ENCODE measurements around the gene SLC35E1.

Gene SLC35E1

DNA sequence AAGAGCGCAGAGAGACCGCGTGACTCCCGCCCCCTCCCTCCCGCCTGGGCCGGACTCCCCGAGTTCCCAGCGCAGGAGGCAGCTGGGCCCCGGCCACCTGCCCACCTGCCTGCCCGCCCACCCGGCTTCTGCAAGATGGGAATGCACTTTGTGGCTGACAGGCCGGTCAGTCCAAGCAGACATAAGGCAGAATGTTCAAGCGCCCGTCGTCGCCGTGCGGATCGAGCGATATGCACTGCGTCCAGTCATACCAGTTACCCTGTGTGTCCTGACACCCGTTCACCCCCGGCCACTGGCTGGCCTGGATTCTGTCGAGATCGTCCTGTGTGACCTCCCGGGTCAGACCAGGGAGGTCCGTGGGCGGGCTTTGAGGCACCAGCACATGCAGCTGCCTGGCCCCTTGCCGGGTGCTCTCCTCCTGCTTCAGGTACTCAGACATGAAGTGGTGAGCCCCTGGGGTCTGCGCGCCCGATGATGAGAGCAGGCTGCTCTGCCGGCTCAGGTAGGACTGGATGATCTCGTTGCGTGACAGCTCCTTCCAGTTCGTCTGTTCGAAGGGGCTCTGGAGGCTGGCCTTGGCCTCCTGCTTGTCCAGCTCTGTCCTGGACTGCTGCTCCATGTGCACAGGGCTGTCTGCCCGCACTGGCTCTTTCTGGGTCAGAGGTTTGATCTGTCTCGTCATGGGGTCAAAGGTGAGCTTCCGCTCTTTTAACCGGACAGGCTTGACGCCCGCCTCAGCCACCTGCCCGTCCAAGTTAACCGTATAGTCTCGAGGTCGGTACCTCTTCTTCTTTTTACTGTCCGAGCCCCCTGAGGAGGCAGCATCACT is 3.9 kb upstream of the SLC35E1 start:
- DNase-seq (ENCODE audit: insufficient read length, low spot score) (no peak), FAIRE-seq (no peak)
- TF ChIP-seq POU2F2 (IDR thresholded peaks at IDR 0.05; ENCODE audit: low read depth, low read length) (no peak), TAF1 (IDR thresholded peaks at IDR 0.05; ENCODE audit: low read depth, low read length) (no peak), POLR2A (IDR thresholded peaks at IDR 0.05; ENCODE audit: low read depth, low read length) (no peak), PAX5 (IDR thresholded peaks at IDR 0.05; ENCODE audit: insufficient read depth, low read length, severe bottlenecking) (no peak), SPI1 (IDR thresholded peaks at IDR 0.05; ENCODE audit: low read depth, low read length) (no peak), POLR2AphosphoS5 (IDR thresholded peaks at IDR 0.05; ENCODE audit: low read depth, low read length) (no peak)

DNA sequence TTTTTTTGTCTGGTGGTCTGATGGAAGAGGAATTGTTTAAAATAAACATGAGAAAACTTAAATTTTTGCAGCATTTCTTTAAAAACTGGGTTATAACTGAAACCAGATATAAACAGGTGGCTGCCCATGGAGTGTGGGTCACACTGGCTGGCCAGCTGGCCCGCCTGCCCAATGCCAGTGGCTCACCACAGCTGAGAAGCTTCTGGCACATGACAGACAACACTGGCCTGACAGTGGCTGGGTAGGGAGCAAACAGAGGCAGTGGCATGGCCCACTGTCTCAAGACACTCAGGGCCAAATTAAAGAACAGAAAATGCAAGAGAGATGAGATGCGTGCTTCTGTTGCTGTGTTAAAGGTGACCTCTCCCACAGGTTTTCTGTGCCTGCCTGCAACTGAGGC is 3.1 kb upstream of the SLC35E1 start:
- TF ChIP-seq POU2F2 (IDR thresholded peaks at IDR 0.05; ENCODE audit: low read depth, low read length) = no peak
- no peak for FAIRE-seq
- no peak for DNase-seq (ENCODE audit: insufficient read length, low spot score)

DNA sequence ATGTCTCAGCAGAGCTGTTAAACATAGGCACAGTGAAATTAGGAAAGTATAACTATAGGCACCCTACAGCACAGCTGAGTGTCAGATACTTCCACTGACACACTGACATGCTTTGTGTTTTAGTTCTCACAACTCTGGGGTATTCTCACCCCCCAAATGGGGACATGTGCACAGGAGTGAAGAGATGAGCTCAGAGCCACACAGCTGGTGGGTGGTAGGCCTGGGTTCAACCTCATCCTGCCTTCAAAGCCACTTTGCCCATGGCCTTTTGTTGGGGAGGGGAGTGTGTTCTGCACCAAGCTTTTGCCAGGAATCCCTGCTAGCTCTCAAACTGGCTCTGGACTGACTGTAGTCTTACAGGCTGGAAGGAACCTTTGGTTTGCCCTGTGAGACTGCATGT is 1.7 kb upstream of the SLC35E1 start:
- TF ChIP-seq POU2F2 (IDR thresholded peaks at IDR 0.05; ENCODE audit: low read depth, low read length) = no peak
- peak; percentile 52; the same call in 1 of the 2 replicates for TF ChIP-seq POLR2AphosphoS5 (IDR thresholded peaks at IDR 0.05; ENCODE audit: low read depth, low read length)
- no peak for FAIRE-seq
- DNase-seq (ENCODE audit: insufficient read length, low spot score) = no peak

DNA sequence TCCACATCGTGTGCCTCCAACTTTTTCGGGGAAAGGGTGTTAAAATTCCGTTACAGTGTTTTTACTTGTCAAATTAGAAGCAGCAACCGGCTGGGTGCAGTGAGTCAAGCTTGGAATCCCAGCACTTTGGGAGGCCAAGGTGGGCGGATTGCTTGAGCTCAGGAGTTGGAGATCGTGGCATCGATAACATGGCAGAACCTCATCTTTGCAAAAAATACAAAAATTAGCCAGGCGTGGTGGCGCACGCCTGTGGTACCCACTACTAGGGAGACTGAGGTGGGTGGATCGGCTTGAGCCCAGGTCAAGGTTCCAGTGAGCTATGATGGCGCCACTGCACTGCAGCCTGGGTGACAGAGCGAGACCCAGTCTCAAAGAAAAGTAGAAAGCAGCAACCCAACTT is 1.1 kb upstream of the SLC35E1 start:
- DNase-seq (ENCODE audit: insufficient read length, low spot score) (no peak), FAIRE-seq (no peak)
- TF ChIP-seq PAX5 (IDR thresholded peaks at IDR 0.05; ENCODE audit: insufficient read depth, low read length, severe bottlenecking) = no peak

DNA sequence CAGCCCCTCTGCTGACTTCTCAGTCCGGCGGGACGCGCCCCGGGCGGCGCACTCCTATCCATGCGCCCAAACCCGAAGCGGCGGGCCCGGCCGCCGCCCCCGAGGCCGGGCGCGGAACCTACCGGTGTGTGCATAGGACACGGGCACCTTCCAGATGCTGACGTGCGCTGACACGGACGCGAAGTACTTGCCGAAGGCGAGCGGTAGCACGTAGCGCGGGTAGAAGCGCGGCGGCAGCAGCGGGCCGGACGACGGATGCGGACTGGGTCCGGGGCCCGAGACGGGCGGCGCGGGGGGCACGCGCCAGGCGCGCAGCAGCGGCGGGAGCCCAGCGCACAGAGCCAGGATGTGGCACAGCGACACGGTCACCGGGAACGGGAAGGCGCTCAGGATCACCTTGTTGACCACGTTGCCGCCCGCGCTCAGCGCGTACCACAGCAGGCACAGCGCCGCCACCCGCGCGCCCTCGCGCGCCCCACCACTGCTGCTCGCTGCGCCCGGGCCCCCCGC is 338 bp downstream of the SLC35E1 start:
- TF ChIP-seq POU2F2 (IDR thresholded peaks at IDR 0.05; ENCODE audit: low read depth, low read length) (no peak), TAF1 (IDR thresholded peaks at IDR 0.05; ENCODE audit: low read depth, low read length) (no peak), POLR2A (IDR thresholded peaks at IDR 0.05; ENCODE audit: low read depth, low read length) (no peak), SPI1 (IDR thresholded peaks at IDR 0.05; ENCODE audit: low read depth, low read length) (no peak), PAX5 (IDR thresholded peaks at IDR 0.05; ENCODE audit: insufficient read depth, low read length, severe bottlenecking) (no peak), POLR2AphosphoS5 (IDR thresholded peaks at IDR 0.05; ENCODE audit: low read depth, low read length) (no peak)
- peak; percentile 58 for DNase-seq (ENCODE audit: insufficient read length, low spot score)
- FAIRE-seq = no peak

DNA sequence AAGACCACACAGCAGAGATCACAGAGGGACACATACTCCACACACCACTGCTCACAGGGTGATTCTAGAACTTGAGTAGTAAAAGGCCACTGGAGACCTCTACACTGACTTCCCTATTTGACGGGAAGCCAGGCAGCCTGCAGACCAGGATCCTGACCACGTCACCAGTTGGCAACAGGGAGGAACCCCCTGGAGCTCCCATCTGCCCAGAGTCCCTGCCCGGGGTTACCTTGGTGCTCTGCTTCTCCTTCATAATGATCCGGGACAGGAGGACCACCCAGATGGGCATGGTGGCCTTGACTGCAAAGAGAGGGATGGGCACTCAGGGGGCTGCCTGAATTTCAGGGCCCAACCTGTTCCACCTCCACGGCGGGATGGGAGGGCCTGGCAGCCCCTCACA is 932 bp downstream of the SLC35E1 start:
- DNase-seq (ENCODE audit: insufficient read length, low spot score) = no peak
- no peak for TF ChIP-seq POU2F2 (IDR thresholded peaks at IDR 0.05; ENCODE audit: low read depth, low read length)
- TF ChIP-seq SPI1 (IDR thresholded peaks at IDR 0.05; ENCODE audit: low read depth, low read length) = peak; percentile 38; the same call in 1 of the 2 replicates
- FAIRE-seq = no peak

DNA sequence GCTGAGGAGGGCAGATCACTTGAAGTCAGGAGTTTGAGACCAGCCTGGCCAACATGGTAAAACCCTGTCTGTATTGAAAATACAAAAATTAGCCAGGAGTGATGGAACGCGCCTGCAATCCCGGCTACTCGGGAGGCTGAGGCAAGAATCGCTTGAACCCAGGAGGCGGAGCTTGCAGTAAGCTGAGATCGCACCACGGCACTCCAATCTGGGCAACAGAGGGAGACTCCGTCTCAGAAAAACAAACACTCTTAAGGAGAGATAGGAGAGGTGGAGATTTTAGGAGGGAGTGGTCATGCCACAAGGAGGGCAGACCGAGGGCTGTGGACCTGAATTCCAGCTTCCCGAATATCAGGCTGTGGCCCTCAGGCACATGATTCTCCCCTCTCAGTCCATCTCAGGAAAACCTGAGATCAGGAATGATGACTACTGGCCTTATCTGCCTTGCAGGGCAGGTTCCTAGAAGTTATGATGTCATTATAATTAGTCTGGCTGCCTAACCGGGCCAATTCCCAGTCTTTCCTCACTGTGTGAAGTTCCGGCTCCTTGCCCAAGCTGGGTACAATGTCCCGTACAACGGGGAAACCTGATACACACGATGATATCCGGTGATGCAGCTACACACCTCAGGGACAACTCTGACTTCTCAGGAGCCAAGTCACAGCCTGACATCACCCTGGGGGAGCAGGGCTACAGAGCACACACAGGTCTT is 2.5 kb downstream of the SLC35E1 start:
- no peak for DNase-seq (ENCODE audit: insufficient read length, low spot score)
- FAIRE-seq = no peak
- TF ChIP-seq POLR2A (IDR thresholded peaks at IDR 0.05; ENCODE audit: low read depth, low read length) = no peak
- no peak for TF ChIP-seq POLR2AphosphoS5 (IDR thresholded peaks at IDR 0.05; ENCODE audit: low read depth, low read length)
- no peak for TF ChIP-seq SPI1 (IDR thresholded peaks at IDR 0.05; ENCODE audit: low read depth, low read length)
- TF ChIP-seq POU2F2 (IDR thresholded peaks at IDR 0.05; ENCODE audit: low read depth, low read length) = no peak
- TF ChIP-seq TAF1 (IDR thresholded peaks at IDR 0.05; ENCODE audit: low read depth, low read length) = no peak
- no peak for TF ChIP-seq PAX5 (IDR thresholded peaks at IDR 0.05; ENCODE audit: insufficient read depth, low read length, severe bottlenecking)

DNA sequence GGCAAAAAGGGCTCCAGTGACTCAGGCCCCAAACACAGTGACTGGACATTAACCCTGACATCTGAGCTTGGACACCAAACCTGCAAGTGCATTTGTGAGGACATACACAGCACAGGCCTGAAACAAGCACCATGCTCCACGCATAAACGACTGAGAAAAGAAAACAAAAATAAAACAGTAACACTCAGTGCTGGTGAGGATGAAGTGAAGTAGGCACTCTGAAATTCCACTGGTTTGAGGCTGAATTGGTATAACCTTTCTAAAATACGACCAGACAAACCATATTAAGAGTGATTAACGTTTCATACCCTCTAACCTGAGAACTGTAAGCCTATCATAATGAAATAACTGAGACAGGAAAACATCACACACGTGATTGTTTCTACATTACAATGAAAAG is 5.5 kb downstream of the SLC35E1 start:
- FAIRE-seq = no peak
- TF ChIP-seq PAX5 (IDR thresholded peaks at IDR 0.05; ENCODE audit: insufficient read depth, low read length, severe bottlenecking) = no peak
- no peak for TF ChIP-seq POLR2AphosphoS5 (IDR thresholded peaks at IDR 0.05; ENCODE audit: low read depth, low read length)
- no peak for TF ChIP-seq POLR2A (IDR thresholded peaks at IDR 0.05; ENCODE audit: low read depth, low read length)
- no peak for TF ChIP-seq POU2F2 (IDR thresholded peaks at IDR 0.05; ENCODE audit: low read depth, low read length)
- TF ChIP-seq TAF1 (IDR thresholded peaks at IDR 0.05; ENCODE audit: low read depth, low read length) = no peak
- no peak for TF ChIP-seq SPI1 (IDR thresholded peaks at IDR 0.05; ENCODE audit: low read depth, low read length)

DNA sequence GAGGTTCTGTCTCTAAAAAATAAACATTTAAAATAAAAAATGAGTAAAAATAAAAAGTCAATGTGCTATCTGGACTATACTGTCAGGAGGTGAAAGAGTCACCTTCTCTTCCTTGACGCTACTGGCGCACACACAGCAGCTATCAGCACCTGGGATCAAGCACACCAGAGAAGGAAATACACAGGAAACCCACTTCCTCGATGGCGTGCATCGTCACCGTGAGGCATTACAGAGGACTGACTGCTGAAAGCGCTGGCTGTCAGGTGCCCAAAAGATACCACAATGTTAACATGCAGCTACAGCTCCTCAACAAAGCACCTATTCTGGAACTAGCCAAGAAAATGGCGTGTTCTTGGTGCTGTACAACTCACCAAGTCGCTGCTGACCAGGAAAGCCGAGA is 6.1 kb downstream of the SLC35E1 start:
- FAIRE-seq = no peak
- no peak for DNase-seq (ENCODE audit: insufficient read length, low spot score)
- no peak for TF ChIP-seq PAX5 (IDR thresholded peaks at IDR 0.05; ENCODE audit: insufficient read depth, low read length, severe bottlenecking)
- no peak for TF ChIP-seq SPI1 (IDR thresholded peaks at IDR 0.05; ENCODE audit: low read depth, low read length)
- no peak for TF ChIP-seq POLR2A (IDR thresholded peaks at IDR 0.05; ENCODE audit: low read depth, low read length)
- TF ChIP-seq POU2F2 (IDR thresholded peaks at IDR 0.05; ENCODE audit: low read depth, low read length) = no peak
- no peak for TF ChIP-seq POLR2AphosphoS5 (IDR thresholded peaks at IDR 0.05; ENCODE audit: low read depth, low read length)
- TF ChIP-seq TAF1 (IDR thresholded peaks at IDR 0.05; ENCODE audit: low read depth, low read length) = no peak

More for the DNA sequence above, 5.5 kb downstream of the SLC35E1 start:
- no peak for DNase-seq (ENCODE audit: insufficient read length, low spot score)

DNA sequence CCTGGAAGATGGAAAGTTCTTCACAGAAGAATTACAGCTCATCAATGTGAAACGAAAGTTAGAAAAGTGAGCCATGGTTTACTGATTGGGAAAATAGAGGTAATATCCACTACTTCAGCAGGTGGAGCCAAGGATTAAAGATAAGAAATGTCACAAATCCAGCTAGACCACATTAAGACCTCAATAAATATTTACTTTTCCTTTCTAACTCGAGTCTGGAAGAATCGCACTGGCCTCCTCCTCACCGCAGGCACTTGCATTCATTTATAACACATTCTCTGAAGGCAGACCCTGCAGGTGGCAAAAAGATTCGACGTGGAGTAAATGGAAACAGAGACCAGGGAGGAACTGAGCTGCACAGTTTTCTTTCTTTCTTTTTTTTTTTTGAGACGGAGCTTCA is 7.4 kb downstream of the SLC35E1 start:
- FAIRE-seq = no peak

More for the DNA sequence above, 7.4 kb downstream of the SLC35E1 start:
- DNase-seq (ENCODE audit: insufficient read length, low spot score) = no peak
- no peak for TF ChIP-seq POU2F2 (IDR thresholded peaks at IDR 0.05; ENCODE audit: low read depth, low read length)

All from GM12891 (cell line).